ENCODE data around the gene NKIRAS1.
"Not testable (repeated sequence)": the region's sequence is repeated elsewhere in the genome, so short reads cannot be mapped to it uniquely, and the experiment has no call there.

Gene NKIRAS1

GRCh38 chr3:23870663-23871043 is 46.1 kb downstream of the NKIRAS1 start:
- not testable (repeated sequence) for DNase-seq (ENCODE audit: low spot score)

DNA sequence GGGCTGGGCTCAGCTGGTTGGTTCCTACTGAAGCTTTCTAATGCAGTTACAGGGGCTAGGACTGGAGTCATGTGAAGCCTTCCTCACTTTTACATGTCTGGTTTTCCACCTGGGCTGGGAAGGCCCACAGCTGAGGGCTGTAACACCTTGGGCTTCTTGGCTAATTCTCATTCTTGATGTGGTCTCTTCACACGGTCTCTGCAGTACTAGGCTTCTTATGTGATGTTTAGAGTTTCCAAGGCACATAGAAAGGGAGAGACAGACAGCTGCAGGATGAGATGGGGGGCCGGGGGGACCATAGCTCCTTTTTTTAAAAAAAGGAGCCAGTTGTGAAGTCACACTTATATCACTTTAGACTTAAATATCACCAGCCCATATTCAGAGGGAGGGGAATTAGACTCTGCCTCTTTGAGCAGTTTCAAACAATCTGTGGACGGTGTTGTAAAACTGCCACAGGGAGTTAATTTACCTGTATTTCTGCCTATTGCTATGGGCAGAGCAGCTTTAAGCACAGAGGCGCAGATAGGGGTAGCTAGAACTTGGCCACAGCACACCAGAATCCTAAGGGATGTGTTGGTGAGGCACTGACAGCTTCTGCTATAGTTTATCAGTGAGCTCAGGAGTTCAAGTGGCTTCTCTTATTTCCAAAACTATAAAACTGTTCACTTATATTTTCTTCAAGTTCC is 46.7 kb downstream of the NKIRAS1 start:
- DNase-seq (ENCODE audit: low spot score) = no peak

GRCh38 chr3:23867838-23868237 is 49.0 kb downstream of the NKIRAS1 start:
- DNase-seq (ENCODE audit: low spot score) = peak; percentile 27

DNA sequence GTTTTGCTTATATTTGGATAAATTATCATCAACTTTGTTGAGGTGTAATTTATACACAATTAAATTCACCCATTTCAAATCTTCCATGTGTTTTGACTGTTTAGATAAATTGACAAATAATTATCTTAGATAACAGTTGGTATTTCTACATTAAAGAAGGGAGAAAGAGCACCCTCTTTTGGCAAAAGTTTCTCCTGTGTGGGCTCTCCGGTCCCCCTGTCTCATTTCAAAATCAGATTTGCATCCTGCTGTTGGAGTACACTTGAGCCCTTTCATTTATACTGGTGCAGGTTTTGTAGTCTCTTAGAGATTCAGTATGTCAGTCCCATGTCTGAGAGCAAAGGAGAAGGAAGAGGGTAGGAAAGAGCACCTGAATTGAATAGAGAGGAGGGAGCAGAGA is 49.4 kb downstream of the NKIRAS1 start:
- DNase-seq (ENCODE audit: low spot score) = no peak

DNA sequence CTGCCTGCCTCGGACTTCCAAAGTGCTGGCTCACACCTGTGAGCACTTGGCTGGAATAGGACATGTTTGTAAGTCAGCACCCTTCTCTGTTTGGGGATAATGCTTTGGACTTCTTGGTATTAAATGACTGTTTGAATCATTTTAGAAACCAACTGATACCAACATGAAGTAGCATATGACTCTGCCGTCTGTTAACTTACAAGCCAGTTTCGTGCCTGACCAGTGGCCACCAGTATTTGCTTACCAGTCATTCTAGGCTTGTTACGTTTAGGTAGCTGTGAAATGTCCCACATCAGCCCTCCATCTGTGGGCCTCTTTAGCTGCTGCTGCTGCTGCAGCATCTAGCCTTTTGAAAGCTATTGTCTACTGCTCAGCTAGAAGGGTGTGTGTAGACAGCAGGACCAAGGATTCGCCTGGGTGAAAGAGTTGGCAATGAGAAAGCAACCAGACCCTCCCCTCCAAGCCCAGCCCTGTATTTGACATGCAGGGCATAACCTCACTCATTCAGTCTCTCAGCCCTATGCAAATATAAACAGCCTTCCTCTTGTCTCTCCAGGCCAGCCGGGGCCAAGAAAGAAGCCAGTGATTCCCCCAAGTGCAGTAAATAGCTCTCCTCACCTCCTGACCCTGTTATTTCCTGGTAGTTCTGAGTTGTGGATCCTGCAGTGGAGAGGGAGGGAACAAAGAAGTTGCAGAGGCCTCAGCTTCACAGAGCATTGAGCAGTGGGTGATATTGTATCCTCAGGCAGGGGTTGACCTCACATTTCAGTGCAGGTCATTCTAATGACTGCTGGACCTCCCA is 51.0 kb downstream of the NKIRAS1 start:
- DNase-seq (ENCODE audit: low spot score) = peak; percentile 46

DNA sequence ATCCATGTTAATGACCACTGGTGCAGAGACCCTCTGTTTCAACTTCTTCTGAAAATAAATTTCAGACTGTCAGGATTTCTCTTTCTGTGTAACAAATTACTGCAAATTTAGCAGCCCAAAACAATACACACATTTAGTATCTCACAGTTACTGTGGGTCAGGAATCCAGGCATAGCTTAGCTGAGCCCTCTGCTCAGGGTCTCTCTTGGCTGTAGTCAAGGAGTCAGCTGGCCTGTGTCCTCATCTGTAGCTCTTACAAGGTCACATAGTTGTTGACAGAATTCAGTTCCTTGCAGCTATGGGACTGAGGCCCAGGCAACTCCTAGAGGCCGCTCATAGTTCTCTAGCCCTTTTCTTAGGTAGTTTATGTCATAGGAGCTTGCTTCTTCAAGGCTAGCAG is 51.9 kb downstream of the NKIRAS1 start:
- DNase-seq (ENCODE audit: low spot score) = no peak

DNA sequence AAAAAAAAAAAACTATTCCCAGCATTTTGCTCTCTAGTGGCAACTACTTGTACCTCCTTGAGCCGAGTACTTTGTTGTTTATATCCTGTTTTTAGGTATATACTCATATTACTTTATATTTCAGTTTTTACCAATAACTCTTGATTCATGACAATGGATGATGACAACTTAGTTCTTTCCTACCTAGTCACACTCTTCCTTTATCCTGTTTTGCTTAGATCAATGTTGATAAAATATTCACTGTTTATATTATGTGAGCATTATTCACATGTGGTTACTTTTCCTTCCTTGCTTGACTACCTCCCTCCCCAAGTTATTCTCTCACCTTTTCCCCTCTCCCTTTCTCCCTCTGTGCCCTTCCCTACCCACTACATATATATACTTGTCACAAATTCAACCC is 53.7 kb downstream of the NKIRAS1 start:
- DNase-seq (ENCODE audit: low spot score) = no peak

DNA sequence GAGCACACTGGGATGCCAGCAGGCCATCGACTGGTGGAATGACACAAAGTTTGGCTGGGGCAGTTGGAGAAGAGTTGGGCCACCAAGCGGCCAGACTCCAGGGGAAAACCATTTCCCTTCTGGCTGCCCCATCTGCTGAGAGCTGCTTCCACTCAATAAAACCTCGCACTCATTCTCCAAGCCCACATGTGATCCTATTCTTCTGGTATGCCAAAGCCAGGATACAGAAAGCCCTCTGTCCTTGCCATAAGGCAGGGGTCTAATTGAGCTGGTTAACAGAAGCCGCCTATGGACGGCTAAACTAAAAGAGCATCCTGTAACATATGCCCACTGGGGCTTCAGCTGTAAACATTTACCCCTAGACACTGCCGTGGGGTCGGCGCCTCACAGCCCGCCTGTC is 55.1 kb downstream of the NKIRAS1 start:
- DNase-seq (ENCODE audit: low spot score) = no peak

GRCh38 chr3:23859839-23860382 is 56.9 kb downstream of the NKIRAS1 start:
- no peak for DNase-seq (ENCODE audit: low spot score)

DNA sequence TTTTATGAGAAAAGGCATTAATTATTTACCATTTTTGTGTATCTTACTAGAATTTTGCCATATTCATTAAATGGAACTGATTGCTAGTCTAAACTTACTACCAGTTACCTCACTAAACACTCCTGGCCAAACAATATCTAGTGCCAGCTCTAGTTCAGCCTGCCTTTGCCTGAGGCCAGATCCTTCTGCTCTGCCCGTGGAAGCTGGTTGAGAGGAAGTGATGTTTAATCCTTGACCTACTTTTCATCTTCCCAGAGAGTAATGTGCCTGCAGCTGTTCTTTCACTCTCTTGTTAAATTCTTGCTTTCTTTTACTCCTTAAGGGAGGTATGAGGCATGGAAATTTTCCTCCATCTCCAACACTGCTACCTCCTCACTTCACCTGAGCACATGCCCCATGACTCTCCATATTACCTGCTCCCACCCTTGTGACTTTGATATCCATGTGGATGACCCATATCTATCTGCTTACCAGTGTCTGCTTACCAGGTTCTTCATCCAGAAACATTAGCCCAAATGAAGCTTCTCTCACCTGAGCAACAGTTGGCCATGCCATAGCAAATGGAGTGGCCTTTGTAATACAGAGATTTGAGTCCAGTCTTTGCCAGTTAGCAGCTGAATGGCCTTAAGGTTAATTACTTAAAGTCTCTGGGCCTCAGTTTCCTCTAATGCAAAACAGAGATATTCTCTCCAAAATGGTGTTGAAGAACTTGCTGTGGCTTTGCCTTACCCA is 57.6 kb downstream of the NKIRAS1 start:
- no peak for DNase-seq (ENCODE audit: low spot score)

- no peak for DNase-seq (ENCODE audit: low spot score)
These were observed 60.5 kb downstream of the NKIRAS1 start for GRCh38 chr3:23856286-23856685.

- DNase-seq (ENCODE audit: low spot score) = not testable (repeated sequence)
These were observed 67.3 kb downstream of the NKIRAS1 start for GRCh38 chr3:23849462-23849861.

DNA sequence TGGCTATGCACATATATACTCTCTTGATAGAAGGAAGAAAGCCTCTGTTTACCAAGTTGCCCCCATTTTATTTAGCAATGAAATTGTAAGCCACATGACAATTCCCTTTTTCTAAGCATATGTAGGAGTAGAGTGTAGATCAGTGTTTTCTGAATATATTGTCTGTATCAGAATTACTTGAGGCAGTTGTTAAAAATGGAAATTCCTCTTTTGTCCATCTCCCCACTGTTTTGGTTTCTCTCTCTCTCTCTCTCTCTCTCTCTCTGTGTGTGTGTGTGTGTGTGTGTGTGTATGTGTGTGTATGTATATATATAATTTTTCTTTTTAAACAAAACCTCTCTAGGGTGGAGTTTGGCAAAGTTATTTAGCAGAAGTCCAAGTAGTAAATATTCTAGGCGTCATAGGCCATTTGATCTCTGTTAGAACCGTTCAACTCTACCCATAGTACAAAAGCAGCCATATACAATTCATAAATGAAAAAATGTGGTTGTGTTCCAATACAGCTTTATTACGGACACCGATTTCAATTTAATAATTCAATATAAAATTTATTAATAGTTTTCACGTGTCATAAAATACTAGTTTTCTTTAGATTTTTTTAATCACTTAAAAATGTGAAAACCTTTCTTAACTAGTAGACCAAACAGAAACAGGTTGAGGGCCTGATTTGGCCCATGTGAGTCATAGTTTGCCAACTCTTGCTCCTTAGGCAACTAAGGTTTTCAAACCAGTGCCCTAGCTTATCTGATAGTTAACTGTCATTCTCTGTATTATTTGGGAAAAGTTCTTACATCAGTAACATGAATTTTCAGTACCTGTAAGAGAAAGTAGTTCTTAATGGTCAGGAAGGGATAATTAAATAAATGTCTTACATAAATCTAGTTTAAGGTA is 71.2 kb downstream of the NKIRAS1 start:
- no peak for DNase-seq (ENCODE audit: low spot score)

- no peak for DNase-seq (ENCODE audit: low spot score)
These were observed 72.9 kb downstream of the NKIRAS1 start for GRCh38 chr3:23843869-23844268.
